Loucy (cell line): ENCODE results near the gene DUSP3.

Experiments used
- H2AFZ ChIP-seq: fragments of 200-600 bp; sonication (generic); 2 replicates; pipeline ENCODE4 v1.6.0; 2016; ENCODE audit warnings: antibody characterized with exemption, mild to moderate bottlenecking, low read length, moderate library complexity
- H3F3A ChIP-seq: fragments of 200-600 bp; 2 replicates; pipeline ENCODE4 v1.6.0; 2016; ENCODE audit warnings: antibody characterized with exemption, low read depth, mild to moderate bottlenecking
- H3K27me3 ChIP-seq: fragments of 200-600 bp; sonication (generic); 2 replicates; pipeline ENCODE4 v1.6.1; 2014; ENCODE audit warnings: low read length, mild to moderate bottlenecking; ENCODE audit not compliant: insufficient read depth, poor library complexity, severe bottlenecking
- H3K36me3 ChIP-seq: fragments of 200-600 bp; sonication (generic); 2 replicates; pipeline ENCODE4 v1.6.1; 2016; ENCODE audit warnings: low read length; ENCODE audit not compliant: insufficient read depth
- H3K4me1 ChIP-seq: fragments of 200-600 bp; sonication (generic); 2 replicates; pipeline ENCODE4 v1.5.1; 2014; ENCODE audit warnings: low read length, mild to moderate bottlenecking; ENCODE audit not compliant: insufficient read depth, poor library complexity, severe bottlenecking
- H3K4me2 ChIP-seq: fragments of 200-600 bp; sonication (generic); 2 replicates; pipeline ENCODE4 v1.6.0; 2014; ENCODE audit warnings: antibody characterized with exemption, low read length, low read depth, mild to moderate bottlenecking; ENCODE audit not compliant: poor library complexity, severe bottlenecking
- H3K4me3 ChIP-seq: fragments of 200-600 bp; sonication (generic); 2 replicates; pipeline ENCODE4 v1.5.1; 2014; ENCODE audit warnings: low read length, mild to moderate bottlenecking, mixed read lengths; ENCODE audit not compliant: poor library complexity, severe bottlenecking
- H3K79me2 ChIP-seq: fragments of 200-600 bp; sonication (generic); 2 replicates; pipeline ENCODE4 v1.6.1; 2014; ENCODE audit warnings: low read length; ENCODE audit not compliant: insufficient read depth
- H3K9ac ChIP-seq: fragments of 200-600 bp; sonication (generic); 2 replicates; pipeline ENCODE4 v1.6.0; 2014; ENCODE audit warnings: mild to moderate bottlenecking, low read depth, low read length, moderate library complexity; ENCODE audit not compliant: poor library complexity, severe bottlenecking
- H3K9me2 ChIP-seq: fragments of 200-600 bp; sonication (generic); replicated peaks from 2 replicates; pipeline ENCODE4 v1.6.1; 2016; ENCODE audit warnings: low read depth, low read length, mixed read lengths
- H3K9me3 ChIP-seq: fragments of 200-600 bp; sonication (generic); 2 replicates; pipeline ENCODE4 v1.6.1; 2014; ENCODE audit warnings: mild to moderate bottlenecking, antibody characterized with exemption, low read length, low read depth; ENCODE audit not compliant: insufficient read depth
- H4K20me1 ChIP-seq: fragments of 200-600 bp; sonication (generic); 2 replicates; pipeline ENCODE4 v1.6.0; 2014; ENCODE audit warnings: antibody characterized with exemption, low read length, mild to moderate bottlenecking; ENCODE audit not compliant: insufficient read depth, poor library complexity, severe bottlenecking
- CTCF ChIP-seq: fragments of 200-600 bp; sonication (generic); conservative IDR thresholded peaks from 2 replicates; pipeline ENCODE4 v1.5.1; 2014; ENCODE audit warnings: mild to moderate bottlenecking, antibody characterized with exemption, low read length
- EZH2phosphoT487 ChIP-seq: fragments of 200-600 bp; IDR thresholded peaks from 2 replicates; pipeline ENCODE4 v1.6.1; 2018; ENCODE audit warnings: antibody characterized with exemption, mild to moderate bottlenecking, moderate library complexity, borderline replicate concordance

Gene DUSP3

GRCh38 chr17:43755389-43755875 is 23.3 kb downstream of the DUSP3 start:
- no peak overlapping the region for H3K4me3 ChIP-seq
- no peak for TF ChIP-seq EZH2phosphoT487
- TF ChIP-seq CTCF = no peak
- H3K9me3 ChIP-seq = no peaks in the 10 kb centered on the region
- H3K4me1 ChIP-seq = no peaks in the 10 kb centered on the region
- no peak overlapping the region for H3K9ac ChIP-seq
- H3K27me3 ChIP-seq = no peaks in the 10 kb centered on the region
- H3F3A ChIP-seq = no peaks in the 10 kb centered on the region
- H4K20me1 ChIP-seq = no peaks in the 10 kb centered on the region
- no peaks in the 10 kb centered on the region for H3K9me2 ChIP-seq
- no peaks in the 10 kb centered on the region for H3K79me2 ChIP-seq
- no peak overlapping the region for H3K4me2 ChIP-seq
- H3K36me3 ChIP-seq = no peaks in the 10 kb centered on the region
- no peak overlapping the region for H2AFZ ChIP-seq

- no peaks in the 10 kb centered on the region for H3K79me2 ChIP-seq
- H3K9me3 ChIP-seq = no peaks in the 10 kb centered on the region
- no peaks in the 10 kb centered on the region for H3K27me3 ChIP-seq
- no peaks in the 10 kb centered on the region for H3K4me1 ChIP-seq
- no peaks in the 10 kb centered on the region for H3K9me2 ChIP-seq
- no peak overlapping the region for H3K4me3 ChIP-seq
- H4K20me1 ChIP-seq = no peaks in the 10 kb centered on the region
- H3K4me2 ChIP-seq = no peak overlapping the region
- no peak overlapping the region for H3K9ac ChIP-seq
- H3K36me3 ChIP-seq = no peaks in the 10 kb centered on the region
- TF ChIP-seq EZH2phosphoT487 (no peak), CTCF (no peak)
- H3F3A ChIP-seq = no peaks in the 10 kb centered on the region
- no peak overlapping the region for H2AFZ ChIP-seq
Observed at GRCh38 chr17:43754947-43755346, 23.8 kb downstream of the DUSP3 start.

- Histone ChIP-seq H3K4me1 (no peaks in the 10 kb centered on the region), H3F3A (no peaks in the 10 kb centered on the region), H3K4me2 (no peak overlapping the region), H2AFZ (no peak overlapping the region), H3K9ac (no peak overlapping the region), H3K27me3 (no peaks in the 10 kb centered on the region), H3K36me3 (no peaks in the 10 kb centered on the region), H3K79me2 (no peaks in the 10 kb centered on the region), H3K4me3 (no peak overlapping the region), H3K9me3 (no peaks in the 10 kb centered on the region), H4K20me1 (no peaks in the 10 kb centered on the region), H3K9me2 (no peaks in the 10 kb centered on the region)
- TF ChIP-seq EZH2phosphoT487 (no peak), CTCF (no peak)
Observed at GRCh38 chr17:43753493-43754129, 25.2 kb downstream of the DUSP3 start.
